Erythroblast (primary cell): ENCODE results near the gene FGF22.
"Not testable (repeated sequence)": the region's sequence is repeated elsewhere in the genome, so short reads cannot be mapped to it uniquely, and the experiment has no call there.

Experiments
- DNase-seq, 2 experiments: peaks; one replicate each; lab custom pipeline; 2025; lab: John Stamatoyannopoulos, UW
- GATA1 ChIP-seq: IDR thresholded peaks from 2 replicates; pipeline ENCODE4 v1.6.1; 2011; ENCODE audit warnings: low read depth, mild to moderate bottlenecking, control low read depth, low read length, moderate library complexity
- POLR2A ChIP-seq: IDR thresholded peaks from 2 replicates; pipeline ENCODE4 v1.6.1; 2011; ENCODE audit warnings: mild to moderate bottlenecking, low read length

The FGF22 gene

DNA sequence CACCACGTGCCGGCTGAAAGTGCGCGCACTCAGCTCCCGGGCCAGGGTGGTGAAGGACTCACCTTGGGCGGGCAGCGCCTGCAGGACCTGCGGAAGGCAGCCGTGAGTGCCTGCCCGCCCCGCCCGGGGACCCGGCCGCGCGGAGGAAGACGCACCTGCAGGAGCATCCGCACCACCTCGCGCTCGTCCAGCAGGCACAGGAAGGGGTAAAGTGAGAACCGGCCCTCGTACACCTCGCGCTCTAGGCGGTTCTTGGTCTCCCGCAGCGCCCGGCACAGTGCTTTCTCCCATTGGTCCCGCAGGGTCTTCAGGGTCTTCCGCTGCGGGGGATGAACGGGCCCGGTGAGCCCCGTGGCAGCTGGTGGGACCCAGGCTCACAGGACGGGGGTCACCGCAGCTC, 17.0 kb upstream of the FGF22 start:
- TF ChIP-seq GATA1 (no peak), POLR2A (no peak)
- no peak for DNase-seq

DNA sequence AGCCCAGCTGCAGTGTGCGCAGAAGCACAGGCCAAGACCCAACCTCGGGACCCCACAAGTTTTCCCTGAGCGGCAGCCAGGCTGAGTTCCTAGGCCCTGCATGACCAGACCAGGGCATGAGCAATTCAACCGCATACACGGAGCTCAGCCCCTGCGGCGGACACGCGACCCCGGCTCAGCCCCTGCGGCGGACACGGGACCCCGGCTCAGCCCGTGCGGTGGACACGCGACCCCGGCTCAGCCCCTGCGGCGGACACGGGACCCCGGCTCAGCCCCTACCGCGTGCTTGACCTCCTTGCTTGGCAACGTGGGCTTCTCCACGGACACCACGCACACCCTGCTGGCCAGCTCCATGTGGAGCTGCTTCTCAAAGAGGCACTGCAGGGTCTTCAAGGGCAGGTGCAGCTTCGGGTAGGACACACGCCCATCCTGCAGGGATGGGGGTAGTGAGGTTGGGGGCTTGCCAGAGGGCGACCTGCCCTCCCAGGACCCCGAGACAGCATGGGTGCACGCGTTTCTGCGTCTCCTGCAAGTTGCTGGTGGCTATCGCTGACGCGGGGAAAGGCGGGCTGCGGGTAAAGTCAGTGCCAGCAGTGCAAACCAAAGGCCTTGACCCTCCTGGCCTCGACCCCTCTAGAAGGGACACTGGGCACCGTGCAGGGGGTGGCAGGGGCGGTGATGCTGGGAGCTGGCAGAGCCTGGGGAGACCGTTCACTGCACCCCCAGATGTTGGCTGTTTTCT, 16.3 kb upstream of the FGF22 start:
- TF ChIP-seq GATA1: no peak
- TF ChIP-seq POLR2A: no peak
- no peak for DNase-seq

DNA sequence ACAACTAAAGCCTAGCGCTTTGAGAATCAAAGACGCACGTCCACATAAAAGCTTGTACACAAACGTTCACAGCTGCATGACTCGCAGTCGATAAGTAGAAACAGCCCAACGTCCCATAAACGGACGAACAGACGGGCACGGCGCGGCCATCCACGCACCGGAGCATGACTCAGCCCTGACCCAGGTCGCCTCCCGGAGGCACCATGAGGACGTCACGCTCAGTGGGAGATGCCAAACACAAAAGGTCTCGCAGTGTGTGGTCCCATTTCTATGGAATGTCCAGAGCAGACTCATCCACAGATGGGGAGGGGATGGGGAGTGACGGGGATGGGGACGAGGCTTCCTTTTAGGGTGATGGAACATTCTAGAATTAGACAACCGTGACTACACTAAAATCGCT, 15.7 kb upstream of the FGF22 start:
- no peak for DNase-seq
- TF ChIP-seq POLR2A: no peak
- TF ChIP-seq GATA1: no peak

DNA sequence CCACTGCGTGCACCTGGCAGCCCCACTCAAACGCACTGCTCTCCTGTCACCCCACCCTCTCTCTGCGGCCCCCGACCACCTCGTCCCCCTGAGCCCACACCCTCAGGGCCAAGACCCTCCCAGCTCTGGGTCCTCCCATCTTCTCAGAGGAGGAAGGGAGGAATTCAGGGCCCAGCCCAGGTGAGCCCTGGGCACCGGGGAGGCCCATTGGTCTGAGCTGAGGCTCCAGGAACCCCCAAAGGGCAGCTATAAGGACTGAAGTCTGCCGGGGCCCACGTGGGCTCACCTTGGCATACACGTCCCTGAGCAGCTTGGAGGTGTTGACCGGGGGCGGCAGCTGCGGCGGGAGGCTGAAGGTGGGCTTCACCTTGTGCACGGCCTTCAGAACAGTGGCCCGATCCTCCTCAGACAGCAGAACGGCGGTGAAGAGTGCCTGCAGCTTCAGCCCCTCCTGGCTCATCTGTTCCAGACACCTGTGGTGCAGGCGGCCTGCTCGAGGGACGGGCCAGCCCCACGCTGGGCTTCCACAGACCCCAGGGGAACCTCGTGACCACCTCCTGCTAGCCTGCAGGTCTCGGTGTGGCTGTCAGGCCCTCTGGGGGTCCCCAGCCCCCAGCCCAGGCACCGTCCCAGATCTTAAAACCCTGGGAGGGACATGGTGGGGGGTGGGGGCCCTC, 15.1 kb upstream of the FGF22 start:
- TF ChIP-seq POLR2A: no peak
- TF ChIP-seq GATA1: no peak
- DNase-seq: no peak

DNA sequence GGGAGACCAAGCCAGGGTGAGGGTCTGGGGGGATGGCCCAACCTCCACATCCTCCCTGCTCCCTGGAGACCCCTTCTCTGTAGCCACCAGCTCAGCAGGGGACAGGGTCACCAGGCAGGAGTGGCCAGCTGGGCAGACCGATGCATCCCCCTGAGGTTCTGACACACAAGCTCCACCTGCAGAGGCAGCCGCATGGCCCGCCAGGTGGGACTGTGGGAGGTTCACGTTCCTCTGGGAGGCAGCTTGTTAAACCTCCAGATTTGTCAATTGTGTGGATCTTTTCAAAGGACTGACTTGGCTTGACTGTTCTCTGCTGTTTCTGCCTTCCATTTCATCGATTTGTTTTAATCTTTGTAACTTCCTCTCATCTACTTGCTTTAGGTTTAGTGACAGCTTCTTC, 14.4 kb upstream of the FGF22 start:
- DNase-seq: no peak

DNA sequence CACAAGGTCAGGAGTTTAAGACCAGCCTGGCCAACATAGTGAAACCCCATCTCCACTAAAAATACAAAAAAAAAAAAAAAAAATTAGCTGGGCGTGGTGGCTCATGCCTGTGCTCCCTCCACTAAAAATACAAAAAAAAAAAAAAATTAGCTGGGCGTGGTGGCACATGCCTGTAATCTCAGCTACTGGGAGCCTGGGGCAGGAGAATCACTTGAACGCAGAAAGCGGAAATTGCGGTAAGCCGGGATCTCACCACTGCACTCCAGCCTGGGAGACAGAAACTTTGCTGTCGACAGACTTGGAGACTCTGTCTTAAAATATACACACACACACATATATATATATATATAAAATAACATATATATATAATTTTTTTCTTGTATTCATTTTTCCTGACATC, 13.1 kb upstream of the FGF22 start:
- not testable (repeated sequence) for DNase-seq

More for the DNA sequence above, 14.4 kb upstream of the FGF22 start:
- no peak for TF ChIP-seq GATA1
- no peak for TF ChIP-seq POLR2A

DNA sequence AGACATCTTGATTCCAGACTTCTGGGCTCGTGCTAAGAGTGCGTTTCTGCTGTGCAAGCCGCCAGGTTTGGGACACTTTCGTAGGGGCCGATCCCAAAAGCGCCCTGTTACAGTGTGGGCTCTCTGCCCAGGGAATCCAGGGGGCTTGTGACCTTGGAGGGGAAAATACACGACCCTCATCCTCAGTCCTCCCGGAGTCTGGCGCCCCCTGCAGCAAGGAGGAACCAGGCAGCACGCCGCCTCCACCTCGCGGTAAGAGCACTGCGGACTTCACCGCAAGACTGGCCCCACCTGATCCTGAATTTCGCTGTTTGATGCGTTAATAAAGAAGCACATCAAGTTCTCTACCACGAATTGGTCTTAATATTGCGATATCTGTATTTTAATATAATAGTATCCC, 11.5 kb upstream of the FGF22 start:
- TF ChIP-seq POLR2A (no peak), GATA1 (no peak)
- DNase-seq: peak; percentile 33 to 43

DNA sequence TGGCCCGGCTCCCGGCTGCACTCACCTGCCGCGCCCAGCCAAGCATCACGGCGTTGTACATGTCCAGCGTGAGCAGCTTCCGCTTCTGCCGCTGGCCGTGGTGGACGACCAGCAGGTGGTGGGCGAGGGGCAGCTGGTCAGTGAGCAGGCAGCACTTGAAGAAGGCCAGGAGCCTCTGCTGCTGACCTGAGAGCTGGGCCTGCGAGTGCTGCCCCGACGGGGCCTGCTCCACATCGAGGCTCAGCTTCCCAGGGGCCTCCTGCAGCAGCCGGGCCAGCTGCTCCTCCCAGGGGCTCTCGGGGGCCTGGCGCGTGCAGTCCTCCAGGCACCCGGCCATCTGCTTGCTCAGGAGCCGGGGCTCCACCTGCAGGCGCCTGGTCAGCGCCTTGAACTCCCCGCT, 10.2 kb upstream of the FGF22 start:
- not testable (repeated sequence) for DNase-seq

DNA sequence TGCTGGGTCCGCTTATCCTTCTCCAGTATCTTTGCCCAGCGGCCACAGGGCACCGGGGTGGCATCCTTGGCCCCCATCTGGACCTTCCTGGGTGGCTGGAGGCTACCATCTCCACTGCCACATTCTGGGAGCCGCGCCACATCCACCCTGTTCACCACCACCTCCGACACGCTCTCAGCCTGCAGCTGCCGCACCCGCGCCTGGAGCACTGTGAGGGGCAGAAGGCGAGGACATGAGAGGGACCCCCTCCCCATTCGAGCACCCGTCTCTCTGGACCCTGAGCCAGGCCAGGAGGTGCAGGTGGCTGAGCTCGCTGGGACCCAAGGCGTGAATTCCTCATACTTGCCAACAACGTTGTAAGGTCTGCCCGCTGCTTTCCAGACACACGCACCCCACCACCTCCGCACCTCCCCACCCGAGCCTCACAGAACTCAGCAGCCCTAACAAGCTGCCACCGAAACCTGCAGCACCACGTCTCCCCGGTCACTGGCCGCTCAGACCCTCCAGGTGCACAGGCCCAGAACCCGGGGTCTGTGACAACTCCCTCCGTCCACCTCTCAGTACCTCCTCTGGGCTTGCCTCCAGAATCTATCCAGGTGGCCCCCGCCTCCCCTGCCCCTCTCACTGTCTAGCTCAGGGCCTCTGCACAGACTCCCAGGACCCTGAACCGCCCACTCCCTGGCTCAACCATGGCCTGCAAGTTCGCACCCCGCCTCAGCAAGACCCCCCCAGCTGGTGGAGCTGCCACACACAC, 9.5 kb upstream of the FGF22 start:
- TF ChIP-seq GATA1 (no peak), POLR2A (no peak)
- DNase-seq: no peak

DNA sequence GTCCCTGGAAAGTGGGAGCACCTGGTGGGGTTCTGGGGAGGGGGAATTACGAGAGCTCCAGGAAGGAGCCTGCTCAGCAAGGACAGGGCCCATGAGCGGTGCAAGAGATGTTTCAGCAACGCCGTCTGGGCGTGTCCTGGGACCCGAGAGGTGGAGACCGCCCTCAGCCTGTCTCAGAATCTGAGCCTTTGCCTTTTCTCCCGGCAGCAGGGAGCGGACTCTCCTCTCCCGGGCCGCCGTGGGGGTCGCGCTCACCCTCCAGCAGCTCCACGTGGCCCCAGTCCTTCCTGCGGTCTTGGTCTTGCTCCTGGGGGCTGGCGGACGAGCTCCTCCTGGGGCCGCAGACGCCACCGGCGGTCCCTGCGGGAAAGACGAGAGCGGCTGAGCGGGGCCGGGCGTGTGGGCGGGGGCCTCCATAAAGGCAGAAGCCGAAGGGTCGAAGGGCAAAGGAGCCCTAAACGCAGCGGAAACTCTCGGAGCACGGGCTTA, 7.1 kb upstream of the FGF22 start:
- peak; percentile 54 to 66 for DNase-seq
- no peak for TF ChIP-seq GATA1

DNA sequence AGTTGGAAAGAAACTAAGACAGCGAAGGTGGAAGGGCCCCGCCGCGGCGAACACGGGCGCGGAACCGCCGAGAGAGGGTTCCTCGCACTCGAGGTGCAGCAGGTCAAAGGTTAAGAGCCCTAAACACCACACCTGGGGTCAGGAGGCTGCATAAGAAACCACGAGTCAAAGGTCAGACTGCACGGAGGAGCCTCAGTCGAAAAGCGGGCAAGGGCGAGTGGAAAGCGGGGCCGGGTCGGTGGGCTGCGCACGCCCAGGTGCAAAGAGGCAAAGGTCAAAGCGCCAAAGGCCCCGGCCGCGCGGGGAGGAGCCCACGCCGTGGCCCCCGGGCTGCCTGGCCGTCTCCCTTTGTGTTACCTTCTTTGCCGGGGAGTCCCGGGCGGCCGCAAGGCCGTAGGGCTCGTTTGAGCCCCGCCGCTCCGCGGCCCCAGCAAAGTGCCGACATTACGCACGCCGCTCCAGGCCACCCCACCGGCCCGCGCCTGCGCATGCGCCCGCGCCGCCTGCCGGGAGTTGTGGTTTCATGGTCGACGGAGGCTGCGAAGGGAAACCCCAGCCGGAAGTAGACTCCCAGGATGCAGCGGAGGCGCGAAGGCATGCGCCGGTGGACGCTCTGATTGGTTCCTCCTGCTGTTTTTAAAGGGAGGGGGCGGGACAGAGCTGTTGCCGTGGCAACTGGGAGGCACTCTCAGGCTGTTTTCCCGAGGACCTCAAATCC, 6.5 kb upstream of the FGF22 start, which contains the start of gene POLRMT:
Gene POLRMT (minus strand): TSS at position 470 of the 718 bp plus-strand sequence. CDS start 25 bp downstream, at position 445.
- TF ChIP-seq POLR2A (peak; percentile 24), GATA1 (no peak)
- peak; percentile 99 for DNase-seq

DNA sequence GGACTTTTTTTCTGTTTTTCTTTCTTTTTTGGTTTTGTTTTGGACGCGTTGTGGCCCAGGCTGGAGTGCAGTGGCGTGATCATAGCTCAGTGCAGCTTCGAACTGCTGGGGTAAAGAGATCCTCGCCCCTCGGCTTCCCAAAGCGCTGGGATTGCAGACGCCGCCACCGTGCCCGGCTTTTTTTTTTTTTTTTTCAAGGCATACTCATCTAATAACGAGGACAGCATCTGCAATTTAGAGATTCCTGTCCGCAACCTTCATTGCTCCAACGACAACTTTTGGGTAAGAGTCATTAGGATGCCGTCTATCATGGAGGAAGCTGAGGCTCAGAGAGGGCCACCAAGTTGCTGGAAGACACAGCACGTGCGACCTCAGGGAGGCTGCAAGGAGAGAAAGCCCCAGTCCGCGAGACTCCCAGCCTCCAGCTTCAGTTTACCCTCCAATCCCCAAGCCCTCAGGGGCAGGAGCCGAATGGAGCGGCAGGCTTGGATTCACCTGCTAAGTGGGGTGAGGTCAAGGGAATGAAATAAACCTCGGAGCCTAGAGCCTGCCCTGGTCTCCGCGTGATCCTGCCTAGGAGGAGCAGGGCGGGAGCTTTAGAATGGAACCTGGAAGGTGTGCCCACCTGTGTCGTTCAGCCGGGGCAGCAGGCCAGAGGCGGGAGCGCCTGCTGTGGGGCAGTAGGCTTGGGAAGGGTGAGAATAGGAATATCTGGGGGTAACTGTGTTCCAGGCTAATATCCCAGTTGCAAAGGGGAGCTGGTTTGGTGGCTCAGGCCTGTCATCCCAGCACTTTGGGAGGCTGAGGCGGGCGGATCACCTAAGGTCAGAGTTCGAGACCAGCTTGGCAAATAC, 5.7 kb upstream of the FGF22 start:
- TF ChIP-seq POLR2A: no peak
- no peak for TF ChIP-seq GATA1
- peak in 1 of 2 experiments; percentile 42 for DNase-seq
